Ishikawa (cell line): ENCODE data around the gene ANGPT4.

Experiments used
- CEBPB ChIP-seq: IDR thresholded peaks from 2 replicates; pipeline ENCODE4 v1.6.1; 2012
- CREB1 ChIP-seq: IDR thresholded peaks from 2 replicates; pipeline ENCODE4 v1.6.1; 2012; ENCODE audit warnings: low read depth
- EGR1 ChIP-seq: IDR thresholded peaks from 2 replicates; pipeline ENCODE4 v1.6.1; 2012
- EP300 ChIP-seq: IDR thresholded peaks from 2 replicates; pipeline ENCODE4 v1.6.1; 2012; ENCODE audit warnings: borderline replicate concordance
- RAD21 ChIP-seq: IDR thresholded peaks from 2 replicates; pipeline ENCODE4 v1.6.1; 2012; ENCODE audit warnings: low read depth
- TAF1 ChIP-seq: IDR thresholded peaks from 2 replicates; pipeline ENCODE4 v1.6.1; 2012; ENCODE audit warnings: low read depth, mild to moderate bottlenecking
- TCF12 ChIP-seq: IDR thresholded peaks from 2 replicates; pipeline ENCODE4 v1.6.1; 2012; ENCODE audit warnings: low read depth
- TEAD4 ChIP-seq: IDR thresholded peaks from 2 replicates; pipeline ENCODE4 v1.6.1; 2012
- YY1 ChIP-seq: IDR thresholded peaks from 2 replicates; pipeline ENCODE4 v1.6.1; 2012; ENCODE audit warnings: low read depth
- ZBTB7A ChIP-seq: IDR thresholded peaks from 2 replicates; pipeline ENCODE4 v1.6.1; 2012; ENCODE audit warnings: low read depth
- TF ChIP-seq, protein P1 (sequence below): IDR thresholded peaks from 2 replicates; pipeline ENCODE4 v1.6.1; 2012; ENCODE audit warnings: low read depth, mild to moderate bottlenecking
- TF ChIP-seq, protein P2 (sequence below): IDR thresholded peaks from 2 replicates; pipeline ENCODE4 v1.6.1; 2012
- TF ChIP-seq, protein P3 (sequence below): IDR thresholded peaks from 2 replicates; pipeline ENCODE4 v1.6.1; 2012

DNA sequence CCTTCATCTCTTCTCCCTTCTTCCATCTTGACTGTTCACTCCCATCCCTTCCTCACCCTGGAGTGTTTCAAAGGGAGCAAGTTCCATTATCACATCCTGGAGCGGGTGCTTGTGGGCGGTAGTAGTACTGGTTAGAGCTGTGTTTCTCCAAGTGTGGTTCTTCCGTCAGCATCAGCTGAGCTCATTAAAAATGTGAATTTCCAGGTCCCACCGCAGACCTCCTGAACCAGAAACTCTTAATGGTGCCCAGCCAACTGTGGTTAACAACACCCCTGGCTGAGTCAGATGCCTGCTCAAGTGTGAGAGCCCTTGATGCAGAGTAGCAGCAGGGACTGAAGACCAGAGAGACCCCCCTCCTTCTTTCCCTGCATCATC, 24.4 kb downstream of the ANGPT4 start:
- TF ChIP-seq RAD21 (no peak), EP300 (no peak), TAF1 (no peak), YY1 (no peak), EGR1 (no peak), TEAD4 (no peak), CREB1 (no peak), ZBTB7A (no peak), TCF12 (no peak), CEBPB (no peak)
- TF ChIP-seq, protein P1, sequence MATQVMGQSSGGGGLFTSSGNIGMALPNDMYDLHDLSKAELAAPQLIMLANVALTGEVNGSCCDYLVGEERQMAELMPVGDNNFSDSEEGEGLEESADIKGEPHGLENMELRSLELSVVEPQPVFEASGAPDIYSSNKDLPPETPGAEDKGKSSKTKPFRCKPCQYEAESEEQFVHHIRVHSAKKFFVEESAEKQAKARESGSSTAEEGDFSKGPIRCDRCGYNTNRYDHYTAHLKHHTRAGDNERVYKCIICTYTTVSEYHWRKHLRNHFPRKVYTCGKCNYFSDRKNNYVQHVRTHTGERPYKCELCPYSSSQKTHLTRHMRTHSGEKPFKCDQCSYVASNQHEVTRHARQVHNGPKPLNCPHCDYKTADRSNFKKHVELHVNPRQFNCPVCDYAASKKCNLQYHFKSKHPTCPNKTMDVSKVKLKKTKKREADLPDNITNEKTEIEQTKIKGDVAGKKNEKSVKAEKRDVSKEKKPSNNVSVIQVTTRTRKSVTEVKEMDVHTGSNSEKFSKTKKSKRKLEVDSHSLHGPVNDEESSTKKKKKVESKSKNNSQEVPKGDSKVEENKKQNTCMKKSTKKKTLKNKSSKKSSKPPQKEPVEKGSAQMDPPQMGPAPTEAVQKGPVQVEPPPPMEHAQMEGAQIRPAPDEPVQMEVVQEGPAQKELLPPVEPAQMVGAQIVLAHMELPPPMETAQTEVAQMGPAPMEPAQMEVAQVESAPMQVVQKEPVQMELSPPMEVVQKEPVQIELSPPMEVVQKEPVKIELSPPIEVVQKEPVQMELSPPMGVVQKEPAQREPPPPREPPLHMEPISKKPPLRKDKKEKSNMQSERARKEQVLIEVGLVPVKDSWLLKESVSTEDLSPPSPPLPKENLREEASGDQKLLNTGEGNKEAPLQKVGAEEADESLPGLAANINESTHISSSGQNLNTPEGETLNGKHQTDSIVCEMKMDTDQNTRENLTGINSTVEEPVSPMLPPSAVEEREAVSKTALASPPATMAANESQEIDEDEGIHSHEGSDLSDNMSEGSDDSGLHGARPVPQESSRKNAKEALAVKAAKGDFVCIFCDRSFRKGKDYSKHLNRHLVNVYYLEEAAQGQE = no peak
- TF ChIP-seq, protein P2, sequence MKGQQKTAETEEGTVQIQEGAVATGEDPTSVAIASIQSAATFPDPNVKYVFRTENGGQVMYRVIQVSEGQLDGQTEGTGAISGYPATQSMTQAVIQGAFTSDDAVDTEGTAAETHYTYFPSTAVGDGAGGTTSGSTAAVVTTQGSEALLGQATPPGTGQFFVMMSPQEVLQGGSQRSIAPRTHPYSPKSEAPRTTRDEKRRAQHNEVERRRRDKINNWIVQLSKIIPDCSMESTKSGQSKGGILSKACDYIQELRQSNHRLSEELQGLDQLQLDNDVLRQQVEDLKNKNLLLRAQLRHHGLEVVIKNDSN = no peak
- TF ChIP-seq, protein P3, sequence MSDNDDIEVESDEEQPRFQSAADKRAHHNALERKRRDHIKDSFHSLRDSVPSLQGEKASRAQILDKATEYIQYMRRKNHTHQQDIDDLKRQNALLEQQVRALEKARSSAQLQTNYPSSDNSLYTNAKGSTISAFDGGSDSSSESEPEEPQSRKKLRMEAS = no peak
